Parathyroid adenoma (tissue), 2 donors: ENCODE measurements around the gene PSMB7.

Experiments
- H2AFZ ChIP-seq: fragments of 300-600 bp; sonication (generic); one replicate; pipeline ENCODE4 v1.7.0; 2017; ENCODE audit warnings: antibody characterized with exemption, mild to moderate bottlenecking
- H3K27ac ChIP-seq: fragments of 300-600 bp; sonication (generic); one replicate; pipeline ENCODE4 v1.7.0; 2017
- H3K27me3 ChIP-seq: fragments of 300-600 bp; sonication (generic); one replicate; pipeline ENCODE4 v1.7.0; 2017; ENCODE audit warnings: low read length; ENCODE audit not compliant: control insufficient read depth, insufficient read depth
- H3K36me3 ChIP-seq: fragments of 300-600 bp; sonication (generic); one replicate; pipeline ENCODE4 v1.7.0; 2017; ENCODE audit warnings: low read length; ENCODE audit not compliant: control insufficient read depth, insufficient read depth
- H3K4me1 ChIP-seq: fragments of 300-600 bp; sonication (generic); one replicate; pipeline ENCODE4 v1.7.0; 2017; ENCODE audit warnings: control low read depth
- H3K4me2 ChIP-seq: fragments of 300-600 bp; sonication (generic); one replicate; pipeline ENCODE4 v1.7.0; 2017; ENCODE audit warnings: low read length
- H3K4me3 ChIP-seq: fragments of 300-600 bp; sonication (generic); one replicate; pipeline ENCODE4 v1.7.0; 2017; ENCODE audit warnings: low read depth, low read length
- H3K79me2 ChIP-seq: fragments of 300-600 bp; sonication (generic); one replicate; pipeline ENCODE4 v1.7.0; 2017; ENCODE audit warnings: control low read depth
- H3K9ac ChIP-seq: fragments of 300-600 bp; sonication (generic); one replicate; pipeline ENCODE4 v1.7.0; 2017; ENCODE audit warnings: mild to moderate bottlenecking
- H3K9me3 ChIP-seq: fragments of 300-600 bp; sonication (generic); one replicate; pipeline ENCODE4 v1.7.0; 2017; ENCODE audit warnings: low read length; ENCODE audit not compliant: control insufficient read depth
- TF ChIP-seq, protein P1 (sequence below): fragments of 300-600 bp; sonication (generic); IDR thresholded peaks from one replicate; pipeline ENCODE4 v1.7.0; 2017; ENCODE audit warnings: antibody characterized with exemption, mild to moderate bottlenecking
- donor health status: primary hyperparathyroidism.

PSMB7 gene

DNA sequence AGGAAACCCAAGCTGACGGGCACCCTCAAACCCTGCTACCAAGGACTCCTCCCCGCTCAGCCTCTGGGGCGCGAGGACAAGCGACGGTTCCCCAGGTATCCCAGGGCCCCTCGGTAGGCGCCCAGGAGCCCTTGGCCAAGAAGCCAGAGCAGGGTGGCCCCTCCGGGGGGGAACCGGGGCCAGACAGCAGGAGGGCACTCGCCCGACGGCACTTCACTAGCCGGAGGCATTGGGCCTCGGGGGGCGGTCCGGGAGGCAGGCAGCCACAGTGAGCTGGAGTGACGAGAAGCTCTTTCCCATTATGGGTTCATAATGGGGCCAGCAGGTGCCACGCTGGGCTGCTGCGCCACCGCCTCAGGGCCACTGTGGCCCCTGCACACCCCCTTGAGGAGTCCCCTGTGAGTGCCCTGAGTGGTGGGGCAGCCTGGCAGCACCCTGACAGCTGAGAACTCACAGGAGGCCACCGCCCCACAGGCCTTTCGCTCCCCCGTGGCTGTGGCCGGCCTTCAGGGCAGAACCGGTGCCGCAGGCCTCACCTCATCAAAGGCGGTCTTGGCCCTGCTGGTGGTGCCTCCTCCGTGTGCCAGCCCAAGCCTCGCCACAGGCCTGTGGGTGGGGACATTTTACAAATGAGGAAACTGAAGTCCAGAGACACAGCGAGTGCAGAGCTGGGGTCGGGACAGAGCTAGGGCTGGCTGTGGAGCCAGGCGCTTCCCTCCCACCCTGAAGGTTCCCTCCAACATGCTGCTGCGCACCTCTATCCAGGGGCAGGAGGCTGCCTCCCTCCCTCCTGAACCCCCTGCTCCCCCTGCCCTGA is 68.7 kb downstream of the PSMB7 start:
- H3K79me2 ChIP-seq, result no peaks in the 10 kb centered on the region
- H3K27ac ChIP-seq, result no peak overlapping the region
- H3K4me3 ChIP-seq, result no peak overlapping the region
- no peak overlapping the region for H2AFZ ChIP-seq
- no peak overlapping the region for H3K4me2 ChIP-seq
- no peak overlapping the region for H3K9ac ChIP-seq
- H3K36me3 ChIP-seq, result no peaks in the 10 kb centered on the region
- no peaks in the 10 kb centered on the region for H3K9me3 ChIP-seq
- H3K27me3 ChIP-seq, result no peaks in the 10 kb centered on the region
- TF ChIP-seq, protein P1, sequence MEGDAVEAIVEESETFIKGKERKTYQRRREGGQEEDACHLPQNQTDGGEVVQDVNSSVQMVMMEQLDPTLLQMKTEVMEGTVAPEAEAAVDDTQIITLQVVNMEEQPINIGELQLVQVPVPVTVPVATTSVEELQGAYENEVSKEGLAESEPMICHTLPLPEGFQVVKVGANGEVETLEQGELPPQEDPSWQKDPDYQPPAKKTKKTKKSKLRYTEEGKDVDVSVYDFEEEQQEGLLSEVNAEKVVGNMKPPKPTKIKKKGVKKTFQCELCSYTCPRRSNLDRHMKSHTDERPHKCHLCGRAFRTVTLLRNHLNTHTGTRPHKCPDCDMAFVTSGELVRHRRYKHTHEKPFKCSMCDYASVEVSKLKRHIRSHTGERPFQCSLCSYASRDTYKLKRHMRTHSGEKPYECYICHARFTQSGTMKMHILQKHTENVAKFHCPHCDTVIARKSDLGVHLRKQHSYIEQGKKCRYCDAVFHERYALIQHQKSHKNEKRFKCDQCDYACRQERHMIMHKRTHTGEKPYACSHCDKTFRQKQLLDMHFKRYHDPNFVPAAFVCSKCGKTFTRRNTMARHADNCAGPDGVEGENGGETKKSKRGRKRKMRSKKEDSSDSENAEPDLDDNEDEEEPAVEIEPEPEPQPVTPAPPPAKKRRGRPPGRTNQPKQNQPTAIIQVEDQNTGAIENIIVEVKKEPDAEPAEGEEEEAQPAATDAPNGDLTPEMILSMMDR, result no peak
- no peaks in the 10 kb centered on the region for H3K4me1 ChIP-seq

DNA sequence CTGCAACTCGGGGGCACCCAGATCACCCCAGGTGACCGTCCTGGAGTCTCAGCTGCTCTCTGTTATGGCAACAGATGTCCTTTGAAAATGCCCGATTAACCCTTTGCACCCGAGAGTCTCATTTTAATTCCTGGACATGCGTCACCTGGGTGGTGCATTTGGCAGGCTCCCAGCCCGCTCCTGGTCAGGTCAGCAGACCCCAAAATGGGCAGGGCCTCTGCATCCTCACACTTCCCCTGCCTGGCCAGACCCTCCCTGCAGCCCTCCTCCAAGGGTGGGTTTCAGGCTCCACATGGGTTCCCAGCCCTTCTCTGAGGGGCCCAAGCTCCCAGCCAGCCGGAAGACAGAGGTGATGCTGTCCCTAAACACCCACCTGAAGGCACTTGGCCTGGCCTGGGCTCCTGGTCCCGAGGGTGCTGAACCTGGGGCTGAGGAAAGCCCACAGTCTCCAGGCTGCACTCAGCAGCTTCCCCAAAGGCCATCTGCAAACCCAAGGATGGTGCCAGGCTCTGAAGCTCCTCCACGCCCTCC is 69.4 kb downstream of the PSMB7 start:
- H3K4me3 ChIP-seq, result no peak overlapping the region
- no peak overlapping the region for H2AFZ ChIP-seq
- no peaks in the 10 kb centered on the region for H3K9me3 ChIP-seq
- no peak overlapping the region for H3K27ac ChIP-seq
- H3K36me3 ChIP-seq, result no peaks in the 10 kb centered on the region
- no peaks in the 10 kb centered on the region for H3K79me2 ChIP-seq
- no peak overlapping the region for H3K9ac ChIP-seq
- no peaks in the 10 kb centered on the region for H3K4me1 ChIP-seq
- TF ChIP-seq, protein P1, result no peak
- no peak overlapping the region for H3K4me2 ChIP-seq
- H3K27me3 ChIP-seq, result no peaks in the 10 kb centered on the region

DNA sequence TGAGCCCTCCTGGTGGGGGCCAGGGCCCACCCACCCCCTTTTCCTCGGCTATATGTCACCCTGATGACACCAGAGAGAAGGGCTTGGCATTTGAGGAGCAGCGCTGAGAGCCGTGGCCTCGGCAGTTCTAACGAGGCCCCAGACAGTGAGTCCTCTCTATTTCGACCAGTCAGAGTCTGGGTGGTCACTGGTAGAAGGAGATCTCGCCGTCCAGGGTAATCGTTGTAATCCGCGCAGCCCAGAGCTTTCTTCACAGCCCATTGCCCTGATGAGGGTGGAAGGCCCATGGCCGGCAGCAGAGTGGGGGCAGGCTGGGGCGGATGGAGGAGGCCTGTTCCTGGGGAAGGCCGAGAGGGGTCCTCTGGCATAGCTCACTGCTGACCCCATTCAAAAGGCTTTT is 70.2 kb downstream of the PSMB7 start:
- H3K4me2 ChIP-seq, result no peak overlapping the region
- no peak overlapping the region for H3K4me3 ChIP-seq
- no peaks in the 10 kb centered on the region for H3K27me3 ChIP-seq
- no peak overlapping the region for H3K9ac ChIP-seq
- H3K9me3 ChIP-seq, result no peaks in the 10 kb centered on the region
- TF ChIP-seq, protein P1, result no peak
- no peaks in the 10 kb centered on the region for H3K4me1 ChIP-seq
- H3K27ac ChIP-seq, result no peak overlapping the region
- no peaks in the 10 kb centered on the region for H3K36me3 ChIP-seq
- no peak overlapping the region for H2AFZ ChIP-seq
- H3K79me2 ChIP-seq, result no peaks in the 10 kb centered on the region

DNA sequence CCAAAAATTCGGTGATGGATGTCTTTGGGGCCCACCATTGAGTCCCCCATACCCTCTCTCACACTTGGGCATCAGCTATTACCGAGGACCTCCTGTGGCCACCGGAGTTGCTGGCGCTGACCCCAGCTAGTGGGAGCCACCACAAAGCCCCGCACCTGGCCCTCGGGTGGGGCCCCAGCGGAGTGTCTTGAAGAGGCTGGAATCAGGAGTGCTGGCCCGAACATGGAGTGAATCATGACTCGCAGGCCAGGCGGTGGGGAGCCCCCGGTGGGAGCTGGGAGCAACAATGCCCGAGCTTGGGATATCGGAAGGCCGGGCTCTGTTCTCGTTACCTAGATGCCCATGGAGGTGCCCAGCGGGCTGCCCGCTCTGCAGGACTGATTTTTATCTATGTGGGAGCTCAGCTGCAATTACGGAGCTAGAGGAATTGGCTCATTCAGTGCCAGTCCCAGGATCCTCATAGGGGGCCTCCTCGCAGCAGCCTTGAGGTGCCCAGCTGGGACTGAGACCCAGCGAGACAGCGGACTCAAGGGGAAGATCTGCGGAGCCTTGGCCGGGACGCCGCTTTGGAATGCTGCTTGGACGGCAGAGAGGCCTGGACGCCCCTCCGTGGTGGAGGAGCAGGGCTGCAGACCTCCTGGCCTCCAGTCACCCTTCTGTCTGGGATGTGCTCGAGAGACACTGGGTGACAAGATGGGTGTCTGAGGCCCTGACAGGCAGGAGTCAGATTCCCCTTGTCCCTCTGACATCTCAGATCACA is 70.8 kb downstream of the PSMB7 start:
- Histone ChIP-seq H3K27me3 (no peaks in the 10 kb centered on the region), H3K4me2 (no peak overlapping the region), H3K4me3 (no peak overlapping the region), H3K9ac (no peak overlapping the region), H3K27ac (no peak overlapping the region), H3K4me1 (no peaks in the 10 kb centered on the region), H2AFZ (no peak overlapping the region), H3K36me3 (no peaks in the 10 kb centered on the region), H3K9me3 (no peaks in the 10 kb centered on the region), H3K79me2 (no peaks in the 10 kb centered on the region)
- TF ChIP-seq, protein P1, result no peak
